Measurements from ENCODE around the gene CCT5.
"Not testable (repeated sequence)": the region's sequence is repeated elsewhere in the genome, so short reads cannot be mapped to it uniquely, and the experiment has no call there.

Gene CCT5

DNA sequence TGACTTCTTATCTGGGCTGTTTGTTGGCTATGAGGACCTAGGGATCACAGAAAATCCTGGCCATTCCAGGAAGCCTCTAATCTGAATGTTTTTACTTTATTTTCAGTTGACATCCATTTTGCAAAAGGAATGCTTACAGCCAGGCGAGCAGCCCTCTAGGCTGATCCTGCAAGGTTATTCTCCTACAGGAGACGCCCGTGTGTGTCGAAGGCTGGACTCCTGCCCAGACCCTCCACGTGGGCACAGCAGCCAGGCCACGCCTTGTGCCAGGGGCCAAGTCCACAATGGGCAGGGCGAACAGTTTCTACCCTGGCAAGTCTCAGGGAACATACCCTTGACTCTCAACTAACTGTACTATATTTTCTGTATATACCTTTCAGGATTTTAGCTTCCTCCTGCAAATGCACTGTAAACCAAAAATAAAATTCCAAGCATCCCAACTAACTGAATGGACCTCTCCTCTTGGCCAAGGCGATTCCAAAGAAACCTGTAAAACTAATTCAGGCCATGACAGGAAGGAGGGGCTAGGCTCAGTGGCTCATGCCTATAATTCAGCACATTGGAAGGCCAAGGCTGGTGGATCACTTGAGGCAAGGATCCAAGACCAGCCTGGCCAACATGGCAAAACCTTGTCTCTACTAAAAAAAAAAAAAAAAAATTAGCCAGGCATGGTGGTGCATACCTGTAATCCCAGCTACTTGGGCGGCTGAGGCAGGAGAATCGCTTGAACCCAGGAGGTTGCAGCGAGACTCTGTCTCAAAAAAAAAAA is 51.9 kb downstream of the CCT5 start:
- no peak for DNase-seq (ENCODE audit: low read depth)

DNA sequence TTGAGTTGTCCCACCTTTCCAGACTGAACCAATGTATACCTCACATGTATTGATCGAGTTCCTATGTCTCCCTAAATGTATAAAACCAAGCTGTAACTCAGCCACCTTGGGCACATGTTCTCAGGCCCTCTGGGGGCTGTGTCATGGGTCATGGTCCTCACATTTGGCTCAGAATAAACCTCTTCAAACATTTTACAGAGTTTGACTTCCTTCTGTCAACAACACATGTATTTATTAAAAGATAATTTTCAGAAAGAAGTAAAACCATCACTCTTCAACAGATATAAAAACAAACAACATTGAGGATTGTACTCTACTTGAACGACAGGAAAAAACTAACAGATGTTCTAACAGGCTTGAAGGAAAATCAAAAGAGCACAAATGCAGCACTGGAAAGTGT is 53.1 kb downstream of the CCT5 start:
- no peak for DNase-seq (ENCODE audit: low read depth)

DNA sequence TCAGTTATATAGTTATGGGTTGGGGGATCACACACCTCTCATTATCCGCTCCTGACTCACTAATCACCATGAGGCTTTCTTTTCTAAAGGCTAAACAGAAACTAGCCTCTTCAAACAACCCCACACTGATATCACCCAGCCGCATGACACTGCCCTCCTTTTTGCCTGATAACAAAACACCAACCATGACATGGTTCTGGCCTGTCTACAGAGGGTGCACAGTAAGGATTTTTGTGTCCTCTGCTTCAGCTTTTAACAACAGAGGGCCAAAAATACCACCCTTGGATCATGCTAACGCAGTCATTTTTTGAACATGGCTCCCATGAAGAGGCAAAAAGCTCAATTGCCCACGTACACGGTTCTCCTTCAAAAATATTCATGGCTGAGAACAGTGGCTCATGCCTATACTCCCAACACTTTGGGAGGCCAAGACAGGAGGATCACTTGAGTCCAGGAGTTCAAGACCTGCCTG is 53.7 kb downstream of the CCT5 start:
- DNase-seq (ENCODE audit: low read depth) = no peak

- no peak for DNase-seq (ENCODE audit: low read depth)
These were observed 54.9 kb downstream of the CCT5 start for GRCh38 chr5:10304932-10305331.

DNA sequence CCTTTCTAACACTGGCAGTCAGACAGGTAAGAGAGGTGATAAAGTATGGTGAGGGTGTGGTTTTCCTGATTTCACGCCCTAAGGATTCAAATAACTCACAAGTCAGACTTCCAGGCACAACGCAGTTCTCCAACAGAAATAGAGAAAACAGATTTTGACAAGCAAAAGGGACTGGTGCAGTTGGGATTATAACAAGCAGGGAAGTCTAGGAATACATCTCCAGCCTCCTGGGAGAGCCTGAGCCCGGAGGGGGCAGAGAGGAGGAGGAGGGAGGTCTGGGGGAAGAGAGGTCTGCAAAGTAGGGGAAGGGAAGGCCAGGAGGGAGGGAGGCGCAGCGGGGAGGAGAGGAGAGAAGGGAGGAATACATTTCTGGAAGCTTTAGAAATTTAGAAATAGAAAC is 56.0 kb downstream of the CCT5 start:
- no peak for DNase-seq (ENCODE audit: low read depth)

DNA sequence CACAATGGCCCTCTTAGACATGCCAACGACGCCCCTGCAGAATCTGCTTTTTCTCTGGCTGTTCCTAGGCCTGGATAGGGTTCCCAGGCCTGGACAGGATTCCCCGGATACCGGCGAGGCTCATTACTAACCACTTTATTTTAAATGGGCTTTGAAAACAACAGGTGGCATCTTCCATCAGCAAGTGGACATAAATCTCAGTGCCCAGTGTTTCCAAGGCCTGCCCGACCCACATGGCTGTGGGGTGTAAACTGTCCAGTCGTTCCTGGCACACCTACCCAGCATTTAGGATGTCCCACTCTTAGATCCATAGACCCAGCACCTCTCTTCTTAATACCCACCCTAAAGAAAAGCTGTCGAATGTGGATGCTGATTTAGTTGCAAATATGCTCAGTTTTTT is 56.7 kb downstream of the CCT5 start:
- no peak for DNase-seq (ENCODE audit: low read depth)

GRCh38 chr5:10307206-10308148 is 57.4 kb downstream of the CCT5 start, which contains the start of gene CMBL:
CMBL (minus strand) TSS chr5:10307902; CDS start chr5:10290762, 17,140 bp downstream.
- no peak for DNase-seq (ENCODE audit: low read depth)

- no peak for DNase-seq (ENCODE audit: low read depth)
These were observed 58.8 kb downstream of the CCT5 start for GRCh38 chr5:10308844-10309243.

- DNase-seq (ENCODE audit: low read depth) = no peak
These were observed 60.1 kb downstream of the CCT5 start for GRCh38 chr5:10310066-10310779.

GRCh38 chr5:10310835-10311570 is 60.9 kb downstream of the CCT5 start:
- DNase-seq (ENCODE audit: low read depth) = not testable (repeated sequence)

DNA sequence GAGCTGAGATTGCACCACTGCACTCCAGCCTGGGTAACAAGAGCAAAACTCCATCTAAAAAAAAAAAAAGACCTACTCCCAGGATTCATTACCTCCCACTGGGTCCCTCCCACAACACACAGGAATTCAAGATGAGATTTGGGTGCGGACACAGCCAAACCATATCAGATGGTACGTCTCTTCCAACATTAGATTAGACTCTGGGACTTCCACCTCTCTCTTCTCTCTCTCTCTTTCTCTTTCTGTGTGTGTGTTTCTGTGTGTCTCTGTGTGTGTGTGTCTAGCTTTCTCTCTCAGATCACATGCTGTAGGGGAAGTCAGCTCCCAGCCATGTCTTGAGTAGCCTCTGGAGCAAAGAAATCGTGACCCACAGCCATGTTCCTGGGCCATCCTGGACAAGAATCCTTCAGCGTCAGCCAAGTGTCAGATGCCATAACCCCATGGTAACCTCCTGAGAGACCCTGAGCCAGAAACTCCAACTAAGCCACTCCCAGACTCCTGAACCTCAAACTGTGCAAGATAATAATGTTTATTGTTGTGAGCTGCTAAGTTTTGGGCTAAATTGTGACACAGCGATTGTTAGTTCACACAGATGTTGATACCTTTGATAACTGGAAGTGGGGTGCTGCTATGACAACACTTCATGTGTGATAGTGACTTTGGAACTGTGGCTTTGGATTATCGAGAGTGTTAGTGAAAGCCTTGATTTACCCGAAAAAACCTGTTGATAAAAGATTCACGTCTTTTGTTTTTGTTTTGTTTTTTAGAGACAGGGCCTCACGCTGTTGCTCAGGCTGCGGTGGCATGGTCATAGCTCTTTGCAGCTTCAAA is 61.7 kb downstream of the CCT5 start:
- no peak for DNase-seq (ENCODE audit: low read depth)

DNA sequence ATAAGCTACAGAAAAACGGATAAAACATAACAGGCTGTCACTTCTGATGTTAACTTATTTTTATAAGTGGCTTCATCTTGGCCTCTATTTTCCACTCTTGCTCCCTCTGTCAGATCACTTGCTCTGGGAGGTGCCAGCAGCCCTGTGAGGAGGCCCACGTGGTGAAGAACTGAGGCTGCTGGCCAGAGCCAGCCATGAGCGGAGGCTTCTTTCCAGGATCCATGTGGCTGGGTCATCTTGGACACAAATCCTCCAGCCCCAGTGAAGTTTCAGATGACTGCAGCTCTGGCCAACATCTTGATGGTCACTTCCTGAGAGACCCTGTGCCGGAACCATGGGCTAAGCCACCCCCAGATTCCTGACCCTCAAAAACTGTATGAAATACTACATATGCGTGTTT is 65.1 kb downstream of the CCT5 start:
- DNase-seq (ENCODE audit: low read depth) = no peak

All from stimulated activated CD8-positive, alpha-beta memory T cell treated with anti-CD3 and anti-CD28 coated beads, Interleukin-15, amount 100 ng/mL, for 1 hour (primary cell).